GM21528 (cell line): Measurements from ENCODE around the gene MNX1.

Source experiments
- ATAC-seq: cut with Tn5 transposase; IDR thresholded peaks from one replicate; pipeline ENCODE4 v1.9.1; 2021; ENCODE audit warnings: mild to moderate bottlenecking, moderate library complexity; ENCODE audit not compliant: unreplicated experiment, low FRiP score

The MNX1 gene

GRCh38 chr7:157033483-157034473 is 23.3 kb upstream of the MNX1 start:
- no peak for ATAC-seq

GRCh38 chr7:157032644-157033482 is 22.4 kb upstream of the MNX1 start:
- ATAC-seq = no peak

- ATAC-seq = no peak
These were observed 21.7 kb upstream of the MNX1 start for GRCh38 chr7:157032128-157032527.

- no peak for ATAC-seq
These were observed 17.9 kb upstream of the MNX1 start for GRCh38 chr7:157028199-157028903.

- no peak for ATAC-seq
These were observed 17.2 kb upstream of the MNX1 start for GRCh38 chr7:157027568-157028198.

GRCh38 chr7:157024716-157025115 is 14.3 kb upstream of the MNX1 start:
- ATAC-seq = no peak

- no peak for ATAC-seq
These were observed 13.1 kb upstream of the MNX1 start for GRCh38 chr7:157023589-157023905.

GRCh38 chr7:157022681-157023588 is 12.5 kb upstream of the MNX1 start:
- ATAC-seq = no peak

GRCh38 chr7:157021871-157022680 is 11.6 kb upstream of the MNX1 start:
- ATAC-seq = no peak

GRCh38 chr7:157021071-157021870 is 10.8 kb upstream of the MNX1 start:
- ATAC-seq = no peak

- no peak for ATAC-seq
These were observed 10.1 kb upstream of the MNX1 start for GRCh38 chr7:157020514-157021070.

- no peak for ATAC-seq
These were observed 9.4 kb upstream of the MNX1 start for GRCh38 chr7:157019718-157020451.

- no peak for ATAC-seq
These were observed 8.6 kb upstream of the MNX1 start for GRCh38 chr7:157018997-157019608.

GRCh38 chr7:157018328-157018996 is 8.0 kb upstream of the MNX1 start:
- ATAC-seq = no peak

GRCh38 chr7:157017603-157018327 is 7.3 kb upstream of the MNX1 start:
- ATAC-seq = no peak
